SU-DHL-6 (cell line): Measurements from ENCODE around the gene PPIP5K1.

Experiments
- H2AFZ ChIP-seq: fragments of 200-600 bp; sonication (generic); 2 replicates; pipeline ENCODE4 v1.6.1; 2014; ENCODE audit warnings: low read depth, mild to moderate bottlenecking, moderate library complexity, mixed read lengths, antibody characterized with exemption, low read length; ENCODE audit not compliant: severe bottlenecking
- H3F3A ChIP-seq: fragments of 200-600 bp; shearing (Covaris generic); 2 replicates; pipeline ENCODE4 v1.6.0; 2016; ENCODE audit warnings: antibody characterized with exemption, mild to moderate bottlenecking; ENCODE audit not compliant: insufficient read depth
- H3K27ac ChIP-seq: fragments of 200-600 bp; sonication (generic); 2 replicates; pipeline ENCODE4 v1.5.1; 2016; ENCODE audit warnings: low read depth, mild to moderate bottlenecking, low read length, moderate library complexity, mixed read lengths
- H3K27me3 ChIP-seq: fragments of 200-600 bp; sonication (generic), shearing (Covaris generic); 2 replicates; pipeline ENCODE4 v1.6.0; 2014; ENCODE audit warnings: mild to moderate bottlenecking, low read length
- H3K36me3 ChIP-seq: fragments of 200-600 bp; sonication (generic); 2 replicates; pipeline ENCODE4 v1.6.1; 2014; ENCODE audit warnings: mild to moderate bottlenecking, low read length, mixed read lengths
- H3K4me2 ChIP-seq: fragments of 300-600, 200-600 bp; shearing (Covaris generic), sonication (generic); 2 replicates; pipeline ENCODE4 v1.6.0; 2014; ENCODE audit warnings: low read length, low read depth, mild to moderate bottlenecking; ENCODE audit not compliant: poor library complexity, severe bottlenecking
- H3K4me3 ChIP-seq: fragments of 200-600 bp; sonication (generic); 2 replicates; pipeline ENCODE4 v1.5.1; 2014; ENCODE audit warnings: antibody characterized with exemption, low read length, mild to moderate bottlenecking, mixed read lengths; ENCODE audit not compliant: insufficient read depth, poor library complexity, severe bottlenecking
- H3K79me2 ChIP-seq: fragments of 200-600 bp; sonication (generic); 2 replicates; pipeline ENCODE4 v1.6.1; 2014; ENCODE audit warnings: mild to moderate bottlenecking, low read length, moderate library complexity; ENCODE audit not compliant: insufficient read depth
- H3K9ac ChIP-seq: fragments of 200-600 bp; sonication (generic); 2 replicates; pipeline ENCODE4 v1.7.0; 2014; ENCODE audit warnings: mild to moderate bottlenecking, low read length
- H3K9me2 ChIP-seq: fragments of 200-600 bp; sonication (generic); replicated peaks from 2 replicates; pipeline ENCODE4 v1.6.1; 2014; ENCODE audit warnings: low read length; ENCODE audit not compliant: insufficient read depth
- H3K9me3 ChIP-seq: fragments of 200-600 bp; sonication (generic); 2 replicates; pipeline ENCODE4 v1.6.1; 2014; ENCODE audit warnings: low read length, mixed read lengths; ENCODE audit not compliant: insufficient read depth
- H4K20me1 ChIP-seq: fragments of 200-600 bp; sonication (generic); 2 replicates; pipeline ENCODE4 v1.6.1; 2014; ENCODE audit warnings: low read depth, mild to moderate bottlenecking, antibody characterized with exemption, low read length, moderate library complexity, mixed read lengths
- CTCF ChIP-seq: fragments of 200-600 bp; sonication (generic); IDR thresholded peaks from one replicate; pipeline ENCODE4 v1.5.1; 2017; ENCODE audit warnings: antibody characterized with exemption, mild to moderate bottlenecking, low read length, moderate library complexity; ENCODE audit not compliant: insufficient read depth, poor library complexity, severe bottlenecking
- EZH2phosphoT487 ChIP-seq: fragments of 200-600 bp; sonication (generic), shearing (Covaris generic); conservative IDR thresholded peaks from 2 replicates; pipeline ENCODE4 v1.6.1; 2018; ENCODE audit warnings: mild to moderate bottlenecking, antibody characterized with exemption, low read length, moderate library complexity, mixed read lengths

PPIP5K1 gene

GRCh38 chr15:43518197-43518761 is 71.7 kb downstream of the PPIP5K1 start:
- H2AFZ ChIP-seq = peak overlapping the region; percentile 0
- H3K4me2 ChIP-seq = no peak overlapping the region

DNA sequence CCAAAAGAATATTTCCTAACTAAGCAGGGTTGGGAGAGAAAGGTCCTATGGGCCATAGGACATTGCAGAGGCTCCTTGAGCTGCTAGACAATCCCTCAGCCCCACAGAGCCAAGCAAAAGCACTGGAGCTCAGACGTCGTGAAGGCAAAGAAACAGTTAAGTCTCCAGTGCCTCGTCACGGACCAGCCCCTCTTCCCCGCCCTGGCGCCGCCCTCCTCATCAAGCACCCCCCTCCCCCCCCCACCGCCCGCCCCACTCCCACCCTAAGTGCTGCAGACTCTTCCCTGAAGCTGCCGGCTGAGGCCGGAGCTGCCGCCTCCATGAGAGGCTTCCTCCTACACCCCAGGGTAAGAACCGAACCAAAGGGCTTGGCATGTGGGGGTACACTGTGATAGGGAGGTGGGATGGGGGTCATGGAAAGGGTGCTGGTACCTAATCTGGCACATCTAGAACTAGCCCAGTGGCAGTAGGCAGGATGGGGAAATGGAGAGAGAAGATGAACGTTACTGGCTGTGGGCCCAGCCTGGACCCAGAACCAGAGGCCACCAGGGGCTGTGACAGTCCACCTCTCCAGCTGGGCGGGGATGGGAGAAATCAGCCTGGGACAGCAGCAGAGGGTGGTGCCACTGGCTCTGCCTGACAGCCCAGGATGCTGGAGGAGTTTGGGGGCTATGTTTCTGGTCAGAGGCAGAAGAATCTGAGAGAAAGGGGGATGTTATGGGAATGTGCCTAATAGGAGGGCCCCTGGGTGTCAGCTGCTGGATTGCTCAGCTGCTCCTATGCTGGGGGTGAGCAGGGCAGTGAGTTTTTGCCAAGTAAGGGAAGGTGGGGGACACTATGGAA is 72.4 kb downstream of the PPIP5K1 start, which contains the start of gene MAP1A:
TSS of gene MAP1A (plus strand) at position 255 of the 843 bp plus-strand sequence. CDS start 3,866 bp downstream, outside the sequence.
- no peaks in the 10 kb centered on the region for H3K9me2 ChIP-seq
- no peaks in the 10 kb centered on the region for H4K20me1 ChIP-seq
- H3K9me3 ChIP-seq = no peaks in the 10 kb centered on the region
- H3K4me3 ChIP-seq = no peak within 1 kb of the TSS
- H3K4me2 ChIP-seq = no peak within 1 kb of the TSS
- H3K9ac ChIP-seq = no peak within 1 kb of the TSS
- no peak for TF ChIP-seq EZH2phosphoT487
- TF ChIP-seq CTCF = no peak
- H2AFZ ChIP-seq = peak within 1 kb of the TSS; percentile 0
- no peaks in the 10 kb centered on the region for H3K79me2 ChIP-seq
- no peak within 1 kb of the TSS for H3K27ac ChIP-seq
- H3K36me3 ChIP-seq = no peaks in the 10 kb centered on the region
- H3F3A ChIP-seq = no peaks in the 10 kb centered on the region
- no peaks in the 10 kb centered on the region for H3K27me3 ChIP-seq

More at GRCh38 chr15:43518197-43518761, 71.7 kb downstream of the PPIP5K1 start:
- Histone ChIP-seq H3K9ac (no peak overlapping the region), H3K9me3 (no peaks in the 10 kb centered on the region), H3K79me2 (no peaks in the 10 kb centered on the region), H3K9me2 (no peaks in the 10 kb centered on the region), H4K20me1 (no peaks in the 10 kb centered on the region), H3K4me3 (no peak overlapping the region), H3K36me3 (no peaks in the 10 kb centered on the region), H3F3A (no peaks in the 10 kb centered on the region), H3K27ac (no peak overlapping the region), H3K27me3 (no peaks in the 10 kb centered on the region)
- no peak for TF ChIP-seq CTCF
- TF ChIP-seq EZH2phosphoT487 = no peak

GRCh38 chr15:43516801-43517353 is 73.1 kb downstream of the PPIP5K1 start:
- Histone ChIP-seq H3F3A (no peaks in the 10 kb centered on the region), H3K9me3 (no peaks in the 10 kb centered on the region), H4K20me1 (no peaks in the 10 kb centered on the region), H3K4me3 (no peak overlapping the region), H3K36me3 (no peaks in the 10 kb centered on the region), H3K9ac (no peak overlapping the region), H2AFZ (no peak overlapping the region), H3K9me2 (no peaks in the 10 kb centered on the region), H3K4me2 (no peak overlapping the region), H3K27ac (no peak overlapping the region), H3K27me3 (no peaks in the 10 kb centered on the region), H3K79me2 (no peaks in the 10 kb centered on the region)
- TF ChIP-seq EZH2phosphoT487 = no peak
- TF ChIP-seq CTCF = no peak
